SU-DHL-6 (cell line): Measurements from ENCODE around the gene SULT2B1.

Source experiments
- H2AFZ ChIP-seq: fragments of 200-600 bp; sonication (generic); 2 replicates; pipeline ENCODE4 v1.6.1; 2014; ENCODE audit warnings: low read depth, mild to moderate bottlenecking, moderate library complexity, mixed read lengths, antibody characterized with exemption, low read length; ENCODE audit not compliant: severe bottlenecking
- H3F3A ChIP-seq: fragments of 200-600 bp; shearing (Covaris generic); 2 replicates; pipeline ENCODE4 v1.6.0; 2016; ENCODE audit warnings: antibody characterized with exemption, mild to moderate bottlenecking; ENCODE audit not compliant: insufficient read depth
- H3K27ac ChIP-seq: fragments of 200-600 bp; sonication (generic); 2 replicates; pipeline ENCODE4 v1.5.1; 2016; ENCODE audit warnings: low read depth, mild to moderate bottlenecking, low read length, moderate library complexity, mixed read lengths
- H3K27me3 ChIP-seq: fragments of 200-600 bp; sonication (generic), shearing (Covaris generic); 2 replicates; pipeline ENCODE4 v1.6.0; 2014; ENCODE audit warnings: mild to moderate bottlenecking, low read length
- H3K36me3 ChIP-seq: fragments of 200-600 bp; sonication (generic); 2 replicates; pipeline ENCODE4 v1.6.1; 2014; ENCODE audit warnings: mild to moderate bottlenecking, low read length, mixed read lengths
- H3K4me2 ChIP-seq: fragments of 300-600, 200-600 bp; shearing (Covaris generic), sonication (generic); 2 replicates; pipeline ENCODE4 v1.6.0; 2014; ENCODE audit warnings: low read length, low read depth, mild to moderate bottlenecking; ENCODE audit not compliant: poor library complexity, severe bottlenecking
- H3K4me3 ChIP-seq: fragments of 200-600 bp; sonication (generic); 2 replicates; pipeline ENCODE4 v1.5.1; 2014; ENCODE audit warnings: antibody characterized with exemption, low read length, mild to moderate bottlenecking, mixed read lengths; ENCODE audit not compliant: insufficient read depth, poor library complexity, severe bottlenecking
- H3K79me2 ChIP-seq: fragments of 200-600 bp; sonication (generic); 2 replicates; pipeline ENCODE4 v1.6.1; 2014; ENCODE audit warnings: mild to moderate bottlenecking, low read length, moderate library complexity; ENCODE audit not compliant: insufficient read depth
- H3K9ac ChIP-seq: fragments of 200-600 bp; sonication (generic); 2 replicates; pipeline ENCODE4 v1.7.0; 2014; ENCODE audit warnings: mild to moderate bottlenecking, low read length
- H3K9me2 ChIP-seq: fragments of 200-600 bp; sonication (generic); replicated peaks from 2 replicates; pipeline ENCODE4 v1.6.1; 2014; ENCODE audit warnings: low read length; ENCODE audit not compliant: insufficient read depth
- H3K9me3 ChIP-seq: fragments of 200-600 bp; sonication (generic); 2 replicates; pipeline ENCODE4 v1.6.1; 2014; ENCODE audit warnings: low read length, mixed read lengths; ENCODE audit not compliant: insufficient read depth
- H4K20me1 ChIP-seq: fragments of 200-600 bp; sonication (generic); 2 replicates; pipeline ENCODE4 v1.6.1; 2014; ENCODE audit warnings: low read depth, mild to moderate bottlenecking, antibody characterized with exemption, low read length, moderate library complexity, mixed read lengths
- CTCF ChIP-seq: fragments of 200-600 bp; sonication (generic); IDR thresholded peaks from one replicate; pipeline ENCODE4 v1.5.1; 2017; ENCODE audit warnings: antibody characterized with exemption, mild to moderate bottlenecking, low read length, moderate library complexity; ENCODE audit not compliant: insufficient read depth, poor library complexity, severe bottlenecking
- EZH2phosphoT487 ChIP-seq: fragments of 200-600 bp; sonication (generic), shearing (Covaris generic); conservative IDR thresholded peaks from 2 replicates; pipeline ENCODE4 v1.6.1; 2018; ENCODE audit warnings: mild to moderate bottlenecking, antibody characterized with exemption, low read length, moderate library complexity, mixed read lengths

SULT2B1 gene

DNA sequence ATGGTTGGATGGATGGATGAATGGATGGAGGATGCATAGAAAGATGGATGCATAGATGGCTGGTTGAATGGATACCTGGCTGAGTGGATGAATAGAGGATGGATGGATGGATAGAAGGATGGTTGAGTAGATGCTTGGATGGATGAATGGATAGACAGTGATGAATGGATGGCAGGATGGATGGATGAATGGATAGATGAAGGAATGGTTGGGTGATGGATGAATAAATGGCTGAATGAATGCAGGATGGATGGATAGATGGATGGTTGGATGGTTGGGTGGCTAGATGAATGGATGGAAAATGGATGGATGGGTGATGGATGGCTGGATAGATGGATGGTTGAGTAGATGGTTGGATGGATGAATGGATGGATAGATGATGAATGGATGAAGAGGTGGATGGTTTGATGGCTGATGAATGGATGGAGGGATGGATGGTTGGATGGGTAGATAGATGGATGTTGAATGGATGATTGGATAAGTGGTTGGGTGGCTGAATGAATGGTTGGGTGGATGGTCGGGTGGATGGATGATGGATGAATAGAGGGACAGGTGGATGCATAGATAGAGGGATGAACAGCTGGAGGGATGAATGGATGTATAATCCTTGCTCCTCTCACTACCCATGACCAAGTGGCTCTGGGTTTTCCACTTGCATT is 3.6 kb upstream of the SULT2B1 start:
- Histone ChIP-seq H3K9me2 (no peaks in the 10 kb centered on the region), H3K4me3 (no peak overlapping the region), H4K20me1 (no peaks in the 10 kb centered on the region; the same call in 1 of the 2 replicates), H3K79me2 (no peaks in the 10 kb centered on the region), H2AFZ (no peak overlapping the region), H3K27ac (no peak overlapping the region), H3F3A (no peaks in the 10 kb centered on the region), H3K9ac (no peak overlapping the region), H3K9me3 (no peaks in the 10 kb centered on the region), H3K4me2 (no peak overlapping the region), H3K36me3 (no peaks in the 10 kb centered on the region), H3K27me3 (peaks cover 8% of the 10 kb centered on the region; the same call in 1 of the 2 replicates)
- TF ChIP-seq EZH2phosphoT487 (no peak), CTCF (no peak)

- no peaks in the 10 kb centered on the region; the same call in 1 of the 2 replicates for H4K20me1 ChIP-seq
These were observed 2.6 kb upstream of the SULT2B1 start for GRCh38 chr19:48549380-48549779.

GRCh38 chr19:48552406-48553322 is 692 bp downstream of the SULT2B1 start:
- Histone ChIP-seq H3K9me2 (no peaks in the 10 kb centered on the region), H3K27me3 (peaks cover 8% of the 10 kb centered on the region; the same call in 1 of the 2 replicates), H3F3A (no peaks in the 10 kb centered on the region), H3K9me3 (no peaks in the 10 kb centered on the region), H2AFZ (no peak overlapping the region), H4K20me1 (no peaks in the 10 kb centered on the region; the same call in 1 of the 2 replicates), H3K9ac (no peak overlapping the region), H3K4me2 (no peak overlapping the region), H3K27ac (no peak overlapping the region), H3K4me3 (no peak overlapping the region), H3K36me3 (no peaks in the 10 kb centered on the region), H3K79me2 (no peaks in the 10 kb centered on the region)
- no peak for TF ChIP-seq EZH2phosphoT487

More at GRCh38 chr19:48549380-48549779, 2.6 kb upstream of the SULT2B1 start:
- H3K27me3 ChIP-seq: peaks cover 8% of the 10 kb centered on the region; the same call in 1 of the 2 replicates
- no peak overlapping the region for H3K27ac ChIP-seq
- no peak overlapping the region for H2AFZ ChIP-seq
- no peaks in the 10 kb centered on the region for H3K9me3 ChIP-seq
- no peaks in the 10 kb centered on the region for H3K79me2 ChIP-seq
- H3K4me2 ChIP-seq: no peak overlapping the region
- no peaks in the 10 kb centered on the region for H3F3A ChIP-seq
- no peaks in the 10 kb centered on the region for H3K36me3 ChIP-seq
- H3K9ac ChIP-seq: no peak overlapping the region
- H3K4me3 ChIP-seq: no peak overlapping the region
- no peaks in the 10 kb centered on the region for H3K9me2 ChIP-seq
- TF ChIP-seq EZH2phosphoT487 (no peak), CTCF (no peak)
